WI38 (cell line): ENCODE results near the gene DNAH14.

Experiments used
- H3K4me3 ChIP-seq: 2 replicates; pipeline ENCODE4 v1.5.1; 2011; ENCODE audit warnings: low read depth, mild to moderate bottlenecking, control low read depth, low read length
- TF ChIP-seq, protein P1 (sequence below): IDR thresholded peaks from 2 replicates; pipeline ENCODE4 v1.5.1; 2012; ENCODE audit warnings: low read depth, mild to moderate bottlenecking, control low read depth, low read length

Gene DNAH14

DNA sequence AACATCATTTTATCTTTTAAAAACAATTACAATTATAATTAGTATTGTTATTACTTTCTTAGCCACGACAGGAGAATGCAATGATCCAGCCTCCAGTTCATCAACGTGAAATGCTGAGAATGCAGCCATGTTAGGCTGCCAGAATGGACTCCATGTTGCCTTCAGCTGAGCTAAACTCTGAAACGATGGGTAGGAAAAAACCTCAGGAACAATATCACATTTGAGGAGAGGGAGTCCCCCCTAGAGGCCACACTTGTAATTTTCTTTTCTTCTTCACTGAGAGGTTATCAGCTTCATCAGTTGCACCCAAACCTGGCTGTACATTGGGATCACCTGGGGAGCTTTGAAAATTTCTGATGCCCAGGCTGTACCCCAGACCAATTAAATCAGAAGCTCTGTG, 34.6 kb upstream of the DNAH14 start:
- no peak overlapping the region for H3K4me3 ChIP-seq
- TF ChIP-seq, protein P1, sequence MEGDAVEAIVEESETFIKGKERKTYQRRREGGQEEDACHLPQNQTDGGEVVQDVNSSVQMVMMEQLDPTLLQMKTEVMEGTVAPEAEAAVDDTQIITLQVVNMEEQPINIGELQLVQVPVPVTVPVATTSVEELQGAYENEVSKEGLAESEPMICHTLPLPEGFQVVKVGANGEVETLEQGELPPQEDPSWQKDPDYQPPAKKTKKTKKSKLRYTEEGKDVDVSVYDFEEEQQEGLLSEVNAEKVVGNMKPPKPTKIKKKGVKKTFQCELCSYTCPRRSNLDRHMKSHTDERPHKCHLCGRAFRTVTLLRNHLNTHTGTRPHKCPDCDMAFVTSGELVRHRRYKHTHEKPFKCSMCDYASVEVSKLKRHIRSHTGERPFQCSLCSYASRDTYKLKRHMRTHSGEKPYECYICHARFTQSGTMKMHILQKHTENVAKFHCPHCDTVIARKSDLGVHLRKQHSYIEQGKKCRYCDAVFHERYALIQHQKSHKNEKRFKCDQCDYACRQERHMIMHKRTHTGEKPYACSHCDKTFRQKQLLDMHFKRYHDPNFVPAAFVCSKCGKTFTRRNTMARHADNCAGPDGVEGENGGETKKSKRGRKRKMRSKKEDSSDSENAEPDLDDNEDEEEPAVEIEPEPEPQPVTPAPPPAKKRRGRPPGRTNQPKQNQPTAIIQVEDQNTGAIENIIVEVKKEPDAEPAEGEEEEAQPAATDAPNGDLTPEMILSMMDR, result no peak

DNA sequence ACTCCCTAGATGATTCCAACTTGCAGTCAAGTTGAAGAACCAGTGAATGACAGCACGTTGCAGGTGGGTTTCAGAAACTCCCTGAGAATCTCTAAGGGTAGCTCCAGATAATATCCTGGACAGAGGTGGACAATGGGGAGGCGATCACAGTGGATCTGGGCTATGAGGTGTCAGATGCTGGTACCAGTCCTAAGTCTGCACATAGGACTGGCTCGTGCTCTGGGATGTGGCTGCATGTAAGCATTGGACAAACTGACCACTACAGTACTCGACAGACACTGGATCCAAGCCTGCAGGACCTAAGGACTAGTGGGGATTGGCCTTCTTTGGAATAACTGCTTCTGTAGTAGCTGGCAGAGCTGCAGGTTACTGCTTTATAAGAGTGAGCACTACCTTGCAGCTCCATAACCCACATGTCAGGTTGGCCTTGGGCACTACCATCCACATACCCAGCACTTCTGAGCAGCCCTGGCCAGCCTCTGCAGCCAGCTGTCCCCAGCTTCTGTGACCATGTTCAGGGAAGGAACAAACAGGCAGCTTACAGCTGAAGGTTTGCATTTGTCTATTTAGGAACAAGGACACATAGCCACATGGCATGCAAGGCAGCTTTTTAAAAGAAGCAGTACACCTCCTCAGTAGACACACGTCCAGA, 33.2 kb upstream of the DNAH14 start:
- TF ChIP-seq, protein P1, result no peak
- H3K4me3 ChIP-seq, result no peak overlapping the region

DNA sequence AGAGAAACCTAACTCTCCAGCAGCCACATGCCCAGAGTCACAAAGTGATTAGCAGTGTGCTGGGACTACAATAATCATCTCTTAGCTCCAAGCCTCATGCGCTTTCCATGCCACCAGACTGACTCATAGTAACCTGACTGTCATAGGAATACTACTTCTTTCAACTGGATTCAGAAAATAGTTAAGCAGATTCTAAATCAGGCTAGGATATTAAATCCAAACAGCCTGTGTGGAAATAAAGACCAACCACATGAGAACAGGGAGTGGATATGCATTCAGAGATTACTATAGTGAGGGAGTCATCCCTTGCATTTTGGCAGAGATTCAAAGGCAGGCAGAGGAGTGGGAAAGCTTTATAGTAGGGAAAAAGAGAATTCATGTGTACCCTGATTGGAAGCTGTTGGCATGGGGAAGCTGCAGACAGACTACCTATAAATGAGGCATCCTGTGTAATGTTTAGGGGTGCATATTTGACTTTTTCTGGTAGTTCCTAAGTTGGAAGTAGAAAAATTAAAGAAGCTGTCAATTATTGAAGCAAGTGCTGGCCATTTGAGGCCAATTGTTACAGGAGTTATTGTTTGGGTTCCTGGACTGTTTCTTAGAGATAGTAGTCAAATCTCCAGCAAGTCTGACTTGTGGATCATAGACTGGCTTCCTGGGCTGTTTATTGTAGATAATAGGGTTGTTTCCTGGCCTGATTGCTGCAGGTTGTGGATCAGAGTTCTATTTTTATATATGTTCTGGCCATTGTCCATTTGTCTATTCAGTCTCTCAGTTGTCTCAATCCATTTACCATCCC, 31.7 kb upstream of the DNAH14 start:
- TF ChIP-seq, protein P1, result no peak
- no peak overlapping the region for H3K4me3 ChIP-seq

DNA sequence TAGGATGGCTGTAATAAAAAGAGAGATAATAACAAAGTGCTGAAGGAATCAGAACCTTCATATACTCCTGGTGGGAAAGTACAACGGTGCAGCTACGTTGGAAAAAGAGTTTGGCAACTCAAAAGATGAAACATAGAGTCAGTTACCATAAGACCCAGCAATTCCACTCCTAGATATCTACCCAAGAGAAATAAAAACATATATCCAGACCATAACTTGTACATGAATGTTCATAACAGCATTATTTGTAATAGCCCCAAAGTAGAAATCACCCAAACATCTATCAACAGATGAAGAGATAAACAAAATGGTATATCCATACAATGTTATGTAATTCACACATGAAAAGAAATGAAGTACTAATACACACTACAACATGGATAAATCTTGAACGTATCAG, 30.5 kb upstream of the DNAH14 start:
- TF ChIP-seq, protein P1, result no peak
- H3K4me3 ChIP-seq, result no peak overlapping the region

DNA sequence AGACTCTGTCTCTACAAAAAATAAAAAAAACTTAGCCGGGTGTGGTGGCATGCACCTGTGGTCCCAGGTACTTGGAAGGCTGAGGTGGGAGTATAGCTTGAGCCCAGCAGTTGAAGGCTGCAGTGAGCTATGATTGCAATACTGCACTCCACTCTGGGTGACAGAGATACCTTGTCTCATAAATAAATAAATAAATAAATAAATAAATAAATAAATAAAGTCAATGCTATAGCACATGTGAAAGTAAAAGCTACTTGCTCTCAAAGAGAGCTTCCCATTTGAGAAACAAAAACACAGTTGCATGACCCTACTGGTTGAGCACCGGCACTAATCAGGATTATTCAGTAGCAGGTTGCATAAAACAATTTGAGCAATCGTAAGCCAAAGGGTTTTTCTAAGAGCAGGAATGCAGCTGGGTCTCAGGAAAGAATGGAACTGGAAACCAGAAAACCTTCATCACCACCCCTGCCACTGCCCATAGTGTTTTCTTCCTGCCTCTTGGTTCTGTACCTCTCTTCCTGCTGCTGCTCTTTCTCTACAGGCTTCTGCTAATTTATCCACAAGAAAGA, 29.3 kb upstream of the DNAH14 start:
- H3K4me3 ChIP-seq, result no peak overlapping the region
- TF ChIP-seq, protein P1, result no peak

DNA sequence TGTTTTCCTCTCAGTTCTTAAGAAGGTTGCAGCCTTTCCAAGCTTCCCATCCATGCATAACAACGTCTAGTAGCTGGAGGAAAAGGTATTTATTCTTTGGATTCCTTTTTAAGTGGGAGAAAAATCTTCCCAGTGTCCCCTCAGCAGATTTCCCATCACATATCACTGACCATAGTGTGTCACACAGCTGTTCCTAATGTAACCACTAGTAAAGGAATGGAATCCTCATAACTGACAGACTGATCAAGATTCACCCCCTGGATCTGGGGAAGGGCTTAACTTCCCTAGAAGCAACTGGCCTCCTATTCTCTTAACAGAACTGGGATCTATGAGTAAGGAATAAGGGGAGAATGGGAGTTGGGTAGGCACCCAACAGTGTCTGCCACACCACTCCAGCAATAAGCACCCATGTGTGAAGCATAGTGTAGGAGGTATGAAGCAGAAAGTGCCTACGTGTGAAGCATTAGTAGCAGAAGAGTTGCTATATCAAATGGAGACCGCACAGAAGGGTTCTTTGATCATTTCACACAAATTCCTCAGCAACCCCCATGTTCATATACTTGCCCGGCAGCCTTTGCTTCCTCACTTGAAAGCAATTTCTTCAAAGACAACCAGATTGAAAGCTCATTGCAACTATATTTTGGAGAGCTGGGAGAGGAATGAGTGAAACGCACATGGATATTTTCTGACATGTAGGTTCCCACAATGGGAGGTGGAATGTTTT, 28.2 kb upstream of the DNAH14 start:
- TF ChIP-seq, protein P1, result no peak
- no peak overlapping the region for H3K4me3 ChIP-seq
